ENCODE measurements around the gene HDAC2.

Gene HDAC2

DNA sequence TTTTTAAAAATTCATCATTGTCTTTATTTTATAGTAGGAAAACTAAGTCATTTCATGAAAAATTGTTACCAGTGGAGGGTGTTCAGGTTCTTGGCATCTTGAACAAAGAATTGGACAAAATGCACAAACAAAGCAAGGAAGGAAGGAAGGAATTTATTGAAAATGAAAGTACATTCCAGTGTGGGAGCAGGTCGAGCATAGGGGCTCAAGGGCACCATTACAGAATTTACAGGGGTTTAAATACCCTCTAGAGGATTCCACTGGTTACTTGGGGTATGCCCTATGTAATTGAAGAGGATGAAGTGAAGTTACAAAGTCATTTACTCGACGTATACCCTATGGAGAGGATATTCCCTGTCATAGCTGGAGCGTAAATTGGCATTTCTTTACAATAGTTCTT, 37.4 kb upstream of the HDAC2 start:
- TF ChIP-seq ZNF8 (CRISPR knock-in tag; IDR thresholded peaks at IDR 0.05), result no peak

DNA sequence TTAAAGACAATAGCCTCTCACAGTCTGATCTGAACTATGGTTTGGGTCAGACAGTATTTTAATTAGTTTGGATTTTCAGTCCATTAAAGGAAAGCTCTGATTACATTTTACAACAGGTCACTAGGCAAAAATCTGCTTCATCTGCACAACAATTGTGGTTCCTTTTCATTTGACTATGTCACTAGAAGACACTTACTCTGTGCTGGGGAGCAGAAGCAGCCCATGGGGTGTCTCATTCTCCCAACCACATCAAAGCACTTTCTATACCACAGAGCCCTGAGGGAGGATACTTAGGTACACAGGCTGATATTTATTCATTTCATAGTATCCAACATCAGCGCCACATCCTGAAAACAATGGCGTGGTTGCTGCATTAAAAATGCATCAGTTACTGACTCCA, 36.6 kb upstream of the HDAC2 start:
- no peak for ATAC-seq
- no peak for TF ChIP-seq ARNTL (CRISPR knock-in tag; IDR thresholded peaks at IDR 0.05; ENCODE audit: borderline replicate concordance, low read depth)
- TF ChIP-seq ZC3H10 (CRISPR knock-in tag; IDR thresholded peaks at IDR 0.05), result no peak

More for the DNA sequence above, 37.4 kb upstream of the HDAC2 start:
- no peak for ATAC-seq

DNA sequence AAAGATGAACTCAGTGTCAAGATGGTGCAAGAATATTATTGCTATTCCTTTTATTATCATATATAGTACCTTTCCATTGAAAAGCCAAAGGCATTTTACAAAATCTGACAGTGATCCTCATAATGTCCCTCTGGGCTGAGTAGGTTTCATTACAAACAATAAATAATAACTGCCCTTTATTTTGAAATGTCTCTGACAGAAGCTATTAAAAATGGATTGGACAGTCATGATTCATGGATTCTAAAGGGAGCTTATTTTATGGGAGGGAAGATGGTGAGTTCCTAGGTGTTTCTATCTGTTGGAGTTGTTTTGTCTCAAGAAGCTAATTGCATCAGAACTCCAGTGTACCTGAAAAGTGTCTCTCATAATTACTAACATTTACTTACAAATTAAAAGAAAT, 30.4 kb upstream of the HDAC2 start:
- no peak for ATAC-seq
- TF ChIP-seq, protein P1, sequence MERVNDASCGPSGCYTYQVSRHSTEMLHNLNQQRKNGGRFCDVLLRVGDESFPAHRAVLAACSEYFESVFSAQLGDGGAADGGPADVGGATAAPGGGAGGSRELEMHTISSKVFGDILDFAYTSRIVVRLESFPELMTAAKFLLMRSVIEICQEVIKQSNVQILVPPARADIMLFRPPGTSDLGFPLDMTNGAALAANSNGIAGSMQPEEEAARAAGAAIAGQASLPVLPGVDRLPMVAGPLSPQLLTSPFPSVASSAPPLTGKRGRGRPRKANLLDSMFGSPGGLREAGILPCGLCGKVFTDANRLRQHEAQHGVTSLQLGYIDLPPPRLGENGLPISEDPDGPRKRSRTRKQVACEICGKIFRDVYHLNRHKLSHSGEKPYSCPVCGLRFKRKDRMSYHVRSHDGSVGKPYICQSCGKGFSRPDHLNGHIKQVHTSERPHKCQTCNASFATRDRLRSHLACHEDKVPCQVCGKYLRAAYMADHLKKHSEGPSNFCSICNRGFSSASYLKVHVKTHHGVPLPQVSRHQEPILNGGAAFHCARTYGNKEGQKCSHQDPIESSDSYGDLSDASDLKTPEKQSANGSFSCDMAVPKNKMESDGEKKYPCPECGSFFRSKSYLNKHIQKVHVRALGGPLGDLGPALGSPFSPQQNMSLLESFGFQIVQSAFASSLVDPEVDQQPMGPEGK (CRISPR knock-in tag; IDR thresholded peaks at IDR 0.05; ENCODE audit: borderline replicate concordance), result no peak
- TF ChIP-seq GLIS3 (CRISPR knock-in tag; IDR thresholded peaks at IDR 0.05), result no peak
- no peak for TF ChIP-seq ZFP30 (CRISPR knock-in tag; IDR thresholded peaks at IDR 0.05)
- TF ChIP-seq ISL1 (CRISPR knock-in tag; IDR thresholded peaks at IDR 0.05), result no peak; the same call in 1 of the 2 replicates
- TF ChIP-seq, protein P2, sequence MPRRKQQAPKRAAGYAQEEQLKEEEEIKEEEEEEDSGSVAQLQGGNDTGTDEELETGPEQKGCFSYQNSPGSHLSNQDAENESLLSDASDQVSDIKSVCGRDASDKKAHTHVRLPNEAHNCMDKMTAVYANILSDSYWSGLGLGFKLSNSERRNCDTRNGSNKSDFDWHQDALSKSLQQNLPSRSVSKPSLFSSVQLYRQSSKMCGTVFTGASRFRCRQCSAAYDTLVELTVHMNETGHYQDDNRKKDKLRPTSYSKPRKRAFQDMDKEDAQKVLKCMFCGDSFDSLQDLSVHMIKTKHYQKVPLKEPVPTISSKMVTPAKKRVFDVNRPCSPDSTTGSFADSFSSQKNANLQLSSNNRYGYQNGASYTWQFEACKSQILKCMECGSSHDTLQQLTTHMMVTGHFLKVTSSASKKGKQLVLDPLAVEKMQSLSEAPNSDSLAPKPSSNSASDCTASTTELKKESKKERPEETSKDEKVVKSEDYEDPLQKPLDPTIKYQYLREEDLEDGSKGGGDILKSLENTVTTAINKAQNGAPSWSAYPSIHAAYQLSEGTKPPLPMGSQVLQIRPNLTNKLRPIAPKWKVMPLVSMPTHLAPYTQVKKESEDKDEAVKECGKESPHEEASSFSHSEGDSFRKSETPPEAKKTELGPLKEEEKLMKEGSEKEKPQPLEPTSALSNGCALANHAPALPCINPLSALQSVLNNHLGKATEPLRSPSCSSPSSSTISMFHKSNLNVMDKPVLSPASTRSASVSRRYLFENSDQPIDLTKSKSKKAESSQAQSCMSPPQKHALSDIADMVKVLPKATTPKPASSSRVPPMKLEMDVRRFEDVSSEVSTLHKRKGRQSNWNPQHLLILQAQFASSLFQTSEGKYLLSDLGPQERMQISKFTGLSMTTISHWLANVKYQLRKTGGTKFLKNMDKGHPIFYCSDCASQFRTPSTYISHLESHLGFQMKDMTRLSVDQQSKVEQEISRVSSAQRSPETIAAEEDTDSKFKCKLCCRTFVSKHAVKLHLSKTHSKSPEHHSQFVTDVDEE (CRISPR knock-in tag; IDR thresholded peaks at IDR 0.05), result no peak
- no peak for TF ChIP-seq BACH2 (CRISPR knock-in tag; IDR thresholded peaks at IDR 0.05; ENCODE audit: borderline replicate concordance)
- TF ChIP-seq, protein P3, sequence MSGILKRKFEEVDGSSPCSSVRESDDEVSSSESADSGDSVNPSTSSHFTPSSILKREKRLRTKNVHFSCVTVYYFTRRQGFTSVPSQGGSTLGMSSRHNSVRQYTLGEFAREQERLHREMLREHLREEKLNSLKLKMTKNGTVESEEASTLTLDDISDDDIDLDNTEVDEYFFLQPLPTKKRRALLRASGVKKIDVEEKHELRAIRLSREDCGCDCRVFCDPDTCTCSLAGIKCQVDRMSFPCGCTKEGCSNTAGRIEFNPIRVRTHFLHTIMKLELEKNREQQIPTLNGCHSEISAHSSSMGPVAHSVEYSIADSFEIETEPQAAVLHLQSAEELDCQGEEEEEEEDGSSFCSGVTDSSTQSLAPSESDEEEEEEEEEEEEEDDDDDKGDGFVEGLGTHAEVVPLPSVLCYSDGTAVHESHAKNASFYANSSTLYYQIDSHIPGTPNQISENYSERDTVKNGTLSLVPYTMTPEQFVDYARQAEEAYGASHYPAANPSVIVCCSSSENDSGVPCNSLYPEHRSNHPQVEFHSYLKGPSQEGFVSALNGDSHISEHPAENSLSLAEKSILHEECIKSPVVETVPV (CRISPR knock-in tag; IDR thresholded peaks at IDR 0.05), result no peak

DNA sequence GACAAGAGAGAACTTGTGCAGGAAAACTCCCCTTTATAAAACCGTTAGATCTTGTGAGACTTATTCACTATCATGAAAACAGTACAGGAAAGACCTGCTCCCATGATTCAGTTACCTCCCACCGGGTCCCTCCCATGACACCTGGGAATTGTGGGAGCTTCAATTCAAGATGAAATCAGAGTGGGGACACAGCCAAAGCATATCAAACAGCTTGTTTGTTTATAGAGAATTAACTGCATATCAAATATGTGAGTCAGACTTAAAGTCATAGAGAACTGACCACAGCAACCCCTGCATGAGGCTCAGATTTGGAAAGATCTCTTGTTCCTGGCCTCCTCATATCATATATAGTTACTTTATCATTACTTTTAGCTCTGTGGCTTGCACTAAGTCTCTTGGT, 29.1 kb upstream of the HDAC2 start:
- no peak for ATAC-seq
- TF ChIP-seq CSDC2 (CRISPR knock-in tag; IDR thresholded peaks at IDR 0.05), result no peak
- TF ChIP-seq, protein P3 (CRISPR knock-in tag; IDR thresholded peaks at IDR 0.05), result no peak
- TF ChIP-seq RARB (CRISPR knock-in tag; IDR thresholded peaks at IDR 0.05), result no peak
- no peak for TF ChIP-seq ZNF70 (CRISPR knock-in tag; IDR thresholded peaks at IDR 0.05)
- TF ChIP-seq, protein P1 (CRISPR knock-in tag; IDR thresholded peaks at IDR 0.05; ENCODE audit: borderline replicate concordance), result no peak
- TF ChIP-seq OSR1 (CRISPR knock-in tag; IDR thresholded peaks at IDR 0.05), result no peak
- TF ChIP-seq GLIS3 (CRISPR knock-in tag; IDR thresholded peaks at IDR 0.05), result no peak

DNA sequence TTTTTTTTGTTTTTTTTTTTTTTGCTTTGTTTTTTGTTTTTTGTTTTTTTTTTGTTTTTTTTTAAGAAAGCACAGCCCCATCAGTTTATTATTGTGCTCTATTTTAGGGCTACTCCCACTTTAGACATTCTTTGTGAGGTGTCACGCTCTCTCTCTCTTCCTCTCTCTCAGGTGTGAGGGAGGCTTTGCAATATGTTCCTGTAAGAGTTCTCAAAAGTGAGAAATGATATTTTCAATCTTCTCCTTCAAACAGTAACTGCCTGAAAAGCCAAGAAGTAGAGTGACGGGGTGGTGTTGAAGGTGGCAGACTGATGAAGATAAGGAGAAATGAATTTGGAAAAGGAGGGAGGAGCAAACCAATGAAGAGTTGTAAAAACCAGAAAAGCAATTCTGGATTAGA, 28.3 kb upstream of the HDAC2 start:
- no peak for ATAC-seq
- TF ChIP-seq, protein P3 (CRISPR knock-in tag; IDR thresholded peaks at IDR 0.05), result no peak
- TF ChIP-seq ESRRG (CRISPR knock-in tag; IDR thresholded peaks at IDR 0.05), result no peak
- no peak for TF ChIP-seq SNAI2 (CRISPR knock-in tag; IDR thresholded peaks at IDR 0.05)
- TF ChIP-seq, protein P4, sequence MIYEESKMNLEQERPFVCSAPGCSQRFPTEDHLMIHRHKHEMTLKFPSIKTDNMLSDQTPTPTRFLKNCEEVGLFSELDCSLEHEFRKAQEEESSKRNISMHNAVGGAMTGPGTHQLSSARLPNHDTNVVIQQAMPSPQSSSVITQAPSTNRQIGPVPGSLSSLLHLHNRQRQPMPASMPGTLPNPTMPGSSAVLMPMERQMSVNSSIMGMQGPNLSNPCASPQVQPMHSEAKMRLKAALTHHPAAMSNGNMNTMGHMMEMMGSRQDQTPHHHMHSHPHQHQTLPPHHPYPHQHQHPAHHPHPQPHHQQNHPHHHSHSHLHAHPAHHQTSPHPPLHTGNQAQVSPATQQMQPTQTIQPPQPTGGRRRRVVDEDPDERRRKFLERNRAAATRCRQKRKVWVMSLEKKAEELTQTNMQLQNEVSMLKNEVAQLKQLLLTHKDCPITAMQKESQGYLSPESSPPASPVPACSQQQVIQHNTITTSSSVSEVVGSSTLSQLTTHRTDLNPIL (CRISPR knock-in tag; IDR thresholded peaks at IDR 0.05; ENCODE audit: low read depth), result no peak
- no peak for TF ChIP-seq ZFP3 (CRISPR knock-in tag; IDR thresholded peaks at IDR 0.05)
- no peak for TF ChIP-seq ARNTL (CRISPR knock-in tag; IDR thresholded peaks at IDR 0.05; ENCODE audit: borderline replicate concordance, low read depth)
- no peak for TF ChIP-seq TOX (CRISPR knock-in tag; IDR thresholded peaks at IDR 0.05; ENCODE audit: borderline replicate concordance)
- TF ChIP-seq BACH2 (CRISPR knock-in tag; IDR thresholded peaks at IDR 0.05; ENCODE audit: borderline replicate concordance), result no peak

Data from SK-N-SH treated with all-trans-retinoic acid at 6 μM for 48 hours (cell line).